Measurements from ENCODE around the gene TEX22.
A peak's percentile ranks its signal among the peaks of the same experiment; 100 is the strongest.

TEX22 gene

GRCh38 chr14:105400016-105400415, 1.7 kb downstream of the TEX22 start:
- DNase-seq (ENCODE audit: low spot score), result no peak

- DNase-seq (ENCODE audit: low spot score), result no peak
Observed at GRCh38 chr14:105401699-105402098, 3.4 kb downstream of the TEX22 start.

GRCh38 chr14:105408592-105408991, 10.3 kb downstream of the TEX22 start:
- DNase-seq (ENCODE audit: low spot score), result no peak

GRCh38 chr14:105409364-105409763, 11.0 kb downstream of the TEX22 start:
- no peak for DNase-seq (ENCODE audit: low spot score)

GRCh38 chr14:105410642-105411016, 12.3 kb downstream of the TEX22 start:
- DNase-seq (ENCODE audit: low spot score), result peak; percentile 28

- DNase-seq (ENCODE audit: low spot score), result peak; percentile 93
Observed at GRCh38 chr14:105411017-105411941, 12.9 kb downstream of the TEX22 start.

GRCh38 chr14:105411985-105412770, 13.8 kb downstream of the TEX22 start:
- peak; percentile 39 for DNase-seq (ENCODE audit: low spot score)

GRCh38 chr14:105412771-105413543, 14.6 kb downstream of the TEX22 start:
- DNase-seq (ENCODE audit: low spot score), result peak; percentile 21

- DNase-seq (ENCODE audit: low spot score), result peak; percentile 18
Observed at GRCh38 chr14:105413544-105413886, 15.2 kb downstream of the TEX22 start.

- DNase-seq (ENCODE audit: low spot score), result peak; percentile 93
Observed at GRCh38 chr14:105414456-105415371, 16.4 kb downstream of the TEX22 start.

- DNase-seq (ENCODE audit: low spot score), result no peak
Observed at GRCh38 chr14:105415481-105416428, 17.4 kb downstream of the TEX22 start.

GRCh38 chr14:105416671-105417070, 18.3 kb downstream of the TEX22 start:
- no peak for DNase-seq (ENCODE audit: low spot score)

- no peak for DNase-seq (ENCODE audit: low spot score)
Observed at GRCh38 chr14:105417690-105418121, 19.4 kb downstream of the TEX22 start.

GRCh38 chr14:105418269-105419194, 20.2 kb downstream of the TEX22 start:
- DNase-seq (ENCODE audit: low spot score), result no peak

GRCh38 chr14:105419195-105420091, 21.1 kb downstream of the TEX22 start, which contains the start of gene MTA1:
Gene MTA1 (plus strand): TSS chr14:105419827. CDS start chr14:105420036, 209 bp downstream.
- peak; percentile 93 for DNase-seq (ENCODE audit: low spot score)

GRCh38 chr14:105420101-105420973, 22.0 kb downstream of the TEX22 start:
- DNase-seq (ENCODE audit: low spot score), result no peak
